ENCODE results near the gene FHDC1.
"Not testable (repeated sequence)": the region's sequence is repeated elsewhere in the genome, so short reads cannot be mapped to it uniquely, and the experiment has no call there.

FHDC1 gene

GRCh38 chr4:152935631-152936445 is at the start of gene FHDC1:
Gene FHDC1, plus strand, starts transcription at chr4:152936323. Its CDS starts 6,735 bp downstream, at chr4:152943058.
- DNase-seq (ENCODE audit: low read depth), result no peak

- no peak for DNase-seq (ENCODE audit: low read depth)
Observed at GRCh38 chr4:152887981-152888380, 48.1 kb upstream of the FHDC1 start.

- no peak for DNase-seq (ENCODE audit: low read depth)
Observed at GRCh38 chr4:152892974-152893373, 43.1 kb upstream of the FHDC1 start.

- DNase-seq (ENCODE audit: low read depth), result peak; percentile 24
Observed at GRCh38 chr4:152894673-152895072, 41.5 kb upstream of the FHDC1 start.

- no peak for DNase-seq (ENCODE audit: low read depth)
Observed at GRCh38 chr4:152896811-152897210, 39.3 kb upstream of the FHDC1 start.

DNA sequence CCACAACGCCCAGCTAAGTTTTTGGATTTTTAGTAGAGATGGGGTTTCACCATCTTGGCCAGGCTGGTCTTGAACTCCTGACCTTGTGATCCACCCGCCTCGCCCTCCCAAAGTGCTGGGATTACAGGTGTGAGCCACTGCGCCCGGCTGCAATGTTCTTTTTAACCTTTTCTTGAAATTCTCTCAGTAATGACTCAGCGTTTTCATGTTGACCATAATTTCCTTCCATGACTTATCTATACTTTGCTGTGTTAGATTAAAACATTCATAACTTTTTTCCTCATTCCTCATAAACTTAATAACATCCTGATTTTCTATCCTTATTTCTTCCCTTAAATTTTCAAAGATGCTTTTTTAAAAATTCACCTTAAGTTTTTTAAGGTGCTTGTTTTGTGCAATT is 38.0 kb upstream of the FHDC1 start:
- DNase-seq (ENCODE audit: low read depth), result not testable (repeated sequence)

GRCh38 chr4:152898606-152899005 is 37.5 kb upstream of the FHDC1 start:
- no peak for DNase-seq (ENCODE audit: low read depth)

GRCh38 chr4:152900395-152900794 is 35.7 kb upstream of the FHDC1 start:
- DNase-seq (ENCODE audit: low read depth), result no peak

DNA sequence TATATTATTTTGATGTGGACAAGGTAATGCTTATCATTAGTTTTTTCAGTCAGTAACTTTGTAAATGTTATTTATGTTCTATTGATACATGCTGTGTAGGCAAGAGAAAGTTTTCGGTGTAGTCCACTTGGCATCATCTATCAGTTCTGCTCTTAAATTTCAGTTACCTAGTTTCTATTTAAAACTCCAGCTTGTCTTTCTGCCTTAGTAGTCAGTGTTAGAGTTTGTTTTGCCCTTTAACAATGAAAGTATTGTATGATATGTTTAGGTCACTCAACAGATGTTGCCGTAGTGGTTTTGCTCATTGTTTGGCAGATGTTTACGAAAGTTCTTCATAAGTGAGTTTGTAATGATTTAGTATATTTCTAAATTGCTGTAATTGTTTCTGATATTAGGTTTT is 34.9 kb upstream of the FHDC1 start:
- DNase-seq (ENCODE audit: low read depth), result no peak

DNA sequence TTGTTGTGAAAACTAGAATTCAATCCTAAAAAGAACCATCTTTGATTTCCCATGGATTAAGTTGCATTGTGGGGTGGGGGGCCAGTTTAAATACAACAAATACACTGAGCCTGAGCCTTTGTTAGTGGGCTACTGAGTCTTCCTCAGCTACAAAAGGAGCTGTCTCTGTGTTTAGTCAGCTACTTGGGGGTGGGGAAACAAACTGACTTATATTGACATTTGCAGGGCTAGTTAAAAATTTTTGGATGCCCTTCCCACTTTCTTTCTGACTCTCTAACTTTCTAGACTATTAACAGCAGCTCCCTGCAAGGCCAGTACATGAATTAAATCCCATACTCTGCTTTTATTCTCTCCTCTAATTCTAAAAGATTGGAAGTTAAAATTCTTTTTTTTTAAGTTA is 32.5 kb upstream of the FHDC1 start:
- DNase-seq (ENCODE audit: low read depth), result no peak

DNA sequence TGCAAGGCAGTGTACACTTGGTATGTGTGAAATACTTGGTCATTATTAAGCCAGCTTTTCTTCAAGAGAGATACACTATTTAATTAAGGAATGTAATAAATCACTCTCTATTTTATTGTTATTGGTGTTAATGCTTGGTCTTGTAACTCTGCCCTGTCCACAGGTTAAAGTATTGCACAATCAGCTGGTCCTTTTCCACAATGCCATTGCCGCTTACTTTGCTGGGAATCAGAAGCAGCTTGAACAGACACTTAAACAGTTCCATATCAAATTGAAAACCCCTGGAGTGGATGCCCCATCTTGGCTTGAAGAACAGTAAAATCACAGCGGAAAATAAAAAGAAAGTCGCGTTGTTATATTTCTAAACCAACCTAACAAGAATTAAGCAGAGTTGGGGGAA is 26.2 kb upstream of the FHDC1 start:
- no peak for DNase-seq (ENCODE audit: low read depth)

DNA sequence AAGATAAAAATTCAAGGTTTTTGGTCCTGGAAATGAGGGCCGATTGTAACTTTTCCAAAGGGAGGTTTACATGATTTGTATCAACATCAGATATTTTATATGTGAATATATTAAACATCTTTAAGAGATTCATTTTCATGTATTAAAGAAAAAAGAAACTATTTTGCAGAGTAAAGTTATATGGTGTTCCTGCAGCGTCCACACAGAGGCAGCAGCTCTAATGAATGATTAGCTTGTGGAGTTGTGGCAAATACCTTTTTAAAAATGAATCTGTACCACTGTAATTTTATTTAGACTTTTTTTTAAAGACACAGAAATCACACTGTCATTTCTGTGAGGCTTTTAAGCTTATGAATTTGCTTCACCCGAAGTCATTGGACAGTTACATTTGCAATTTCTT is 25.6 kb upstream of the FHDC1 start:
- DNase-seq (ENCODE audit: low read depth), result no peak

DNA sequence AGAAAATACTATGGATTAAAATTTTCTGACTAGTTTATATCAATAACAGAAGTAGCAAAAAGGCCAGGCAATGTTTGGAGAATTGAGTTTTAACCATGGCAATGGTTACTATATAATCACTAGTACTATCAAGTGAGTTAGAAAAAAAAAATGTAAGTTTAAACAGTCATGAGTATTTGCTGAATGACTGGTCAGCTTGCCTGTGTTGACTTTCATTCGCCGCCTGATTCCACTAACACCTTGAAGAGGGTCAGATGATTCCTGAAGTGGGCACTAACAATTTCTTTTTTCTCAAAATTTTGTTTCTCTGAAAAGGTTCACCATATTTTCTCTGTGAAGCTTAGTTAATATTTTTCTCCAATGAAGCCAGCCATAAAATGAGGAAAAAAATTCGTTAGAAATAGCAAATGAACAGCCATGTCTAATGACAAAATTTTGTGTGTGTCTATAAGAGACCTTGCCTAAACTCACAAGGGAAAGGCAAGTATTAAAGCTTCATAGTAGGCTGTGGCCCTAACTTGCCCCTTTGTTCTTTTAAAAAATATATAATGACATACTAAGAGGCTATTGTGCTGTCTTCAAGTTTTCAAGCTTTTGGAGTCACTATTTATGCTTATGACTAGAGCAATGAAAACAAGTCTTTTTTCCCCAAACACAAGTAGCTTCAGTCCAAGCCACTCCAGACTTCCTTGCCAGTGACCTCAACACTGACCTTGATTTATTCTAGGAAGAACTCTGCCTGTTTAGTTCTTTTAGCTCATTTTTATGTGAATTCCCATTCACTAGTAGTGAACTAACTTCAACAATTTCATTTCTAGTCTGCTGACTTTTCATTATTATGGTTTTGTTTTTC is 18.4 kb upstream of the FHDC1 start:
- no peak for DNase-seq (ENCODE audit: low read depth)

DNA sequence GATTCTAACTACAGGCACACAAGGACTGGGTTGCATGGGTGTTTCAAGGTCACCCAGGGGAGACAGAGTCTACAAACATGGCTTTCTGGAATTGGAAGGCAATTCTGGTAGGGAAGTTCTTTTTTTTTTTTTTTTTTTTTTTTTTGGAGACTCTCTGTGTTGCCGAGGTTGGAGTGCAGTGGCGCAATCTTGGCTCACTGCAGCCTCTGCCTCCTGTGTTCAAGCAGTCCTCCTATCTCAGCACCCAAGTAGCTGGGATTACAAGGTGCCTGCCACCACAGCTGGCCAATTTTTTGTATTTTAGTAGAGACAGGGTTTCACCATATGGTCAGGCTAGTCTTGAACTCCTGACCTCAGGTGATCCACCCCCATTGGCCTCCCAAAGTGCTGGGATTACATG is 16.3 kb upstream of the FHDC1 start:
- DNase-seq (ENCODE audit: low read depth), result no peak

DNA sequence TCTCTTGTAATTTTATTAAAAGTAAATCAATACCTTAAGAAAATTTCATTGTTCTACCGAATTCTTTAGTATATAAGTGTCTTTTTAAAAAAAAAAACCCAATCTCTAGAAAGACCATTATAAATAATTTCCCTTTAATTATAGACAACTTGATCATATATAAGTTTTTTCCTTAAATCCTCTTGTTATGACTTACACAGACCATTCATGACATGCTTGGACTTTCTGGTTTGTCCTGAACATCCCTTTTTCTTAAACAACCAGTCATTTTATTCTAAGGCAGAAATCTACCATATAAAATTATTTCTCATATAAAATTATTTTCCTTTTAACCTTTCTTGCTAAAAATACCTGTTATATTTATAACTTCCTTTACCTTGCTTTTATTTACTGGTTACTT is 15.4 kb upstream of the FHDC1 start:
- no peak for DNase-seq (ENCODE audit: low read depth)

GRCh38 chr4:152921284-152921683 is 14.8 kb upstream of the FHDC1 start:
- no peak for DNase-seq (ENCODE audit: low read depth)

GRCh38 chr4:152925851-152926250 is 10.3 kb upstream of the FHDC1 start:
- no peak for DNase-seq (ENCODE audit: low read depth)

DNA sequence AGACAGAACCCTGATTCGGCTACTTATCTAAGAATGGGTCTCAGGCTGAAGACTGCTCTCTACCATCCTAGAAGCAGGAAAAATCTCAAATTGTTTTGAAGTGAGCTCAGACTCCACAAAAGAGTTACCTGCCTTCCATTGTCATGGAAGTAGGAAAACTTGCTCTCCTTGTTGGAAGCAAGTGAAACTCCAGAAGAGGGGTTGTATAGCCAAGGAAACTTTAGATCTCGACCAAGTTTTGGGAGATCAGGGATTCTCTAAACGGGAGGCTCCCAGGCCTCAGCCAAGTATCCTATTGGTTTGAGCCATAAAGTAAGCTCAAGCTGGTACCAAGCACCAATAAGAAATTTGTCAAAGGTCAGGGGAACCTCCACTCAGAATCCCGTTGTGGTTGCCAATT is 9.2 kb upstream of the FHDC1 start:
- DNase-seq (ENCODE audit: low read depth), result no peak

DNA sequence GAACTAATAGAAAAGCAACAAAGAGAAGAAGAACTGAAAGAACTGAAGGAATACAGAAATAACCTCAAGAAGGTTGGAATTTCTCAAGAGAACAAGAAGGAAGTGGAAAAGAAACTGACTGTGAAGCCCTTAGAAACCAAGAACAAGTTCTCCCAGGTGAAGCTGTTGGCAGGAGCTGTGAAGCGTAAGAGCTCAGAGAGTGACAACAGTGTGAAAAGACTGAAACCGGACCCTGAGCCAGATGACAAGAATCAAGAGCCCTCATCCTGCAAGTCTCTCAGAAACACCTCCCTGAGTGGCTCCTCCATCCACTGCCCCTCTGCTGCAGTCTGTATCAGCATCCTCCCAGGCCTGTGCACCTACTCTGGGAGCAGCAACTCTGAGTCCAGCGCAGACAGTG is 8.4 kb upstream of the FHDC1 start:
- DNase-seq (ENCODE audit: low read depth), result no peak

DNA sequence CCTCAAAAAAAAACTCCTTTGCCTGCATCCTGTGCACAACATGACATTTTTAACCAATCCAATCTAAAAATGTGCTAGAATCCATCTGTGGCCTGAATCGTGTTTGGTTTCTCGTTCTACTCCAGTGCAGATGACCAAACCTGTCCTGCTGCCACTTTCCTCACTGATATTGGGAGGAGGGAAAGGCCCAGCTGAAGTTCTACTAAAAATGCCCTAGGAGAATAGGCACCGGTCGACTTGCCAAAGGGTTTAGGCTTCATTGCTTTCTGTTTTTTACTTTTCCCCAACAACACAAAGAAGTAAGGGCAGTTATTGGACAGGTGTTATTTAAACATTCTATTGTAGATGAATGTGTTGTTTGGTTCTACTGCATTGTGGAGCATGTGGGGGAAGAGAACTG is 7.8 kb upstream of the FHDC1 start:
- DNase-seq (ENCODE audit: low read depth), result no peak

DNA sequence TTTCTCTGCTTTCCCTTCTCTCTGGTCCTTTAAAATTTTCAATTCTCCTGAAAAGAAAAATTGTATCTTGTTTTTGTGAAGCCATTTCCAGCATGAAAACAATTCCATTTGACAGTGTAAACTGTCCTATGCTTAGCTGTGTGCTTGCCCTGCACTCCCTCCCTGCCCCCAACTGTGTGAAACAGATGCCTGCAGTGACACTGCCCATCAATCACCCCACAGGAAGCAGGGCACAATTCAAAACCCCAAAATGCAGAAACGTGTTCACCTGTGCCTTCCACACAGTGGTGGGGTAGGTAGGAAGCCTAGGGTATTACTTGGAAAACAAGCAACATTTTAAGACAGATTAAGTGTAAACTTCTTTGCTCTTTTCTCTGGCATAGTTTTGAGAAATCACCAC is 6.2 kb upstream of the FHDC1 start:
- DNase-seq (ENCODE audit: low read depth), result no peak

DNA sequence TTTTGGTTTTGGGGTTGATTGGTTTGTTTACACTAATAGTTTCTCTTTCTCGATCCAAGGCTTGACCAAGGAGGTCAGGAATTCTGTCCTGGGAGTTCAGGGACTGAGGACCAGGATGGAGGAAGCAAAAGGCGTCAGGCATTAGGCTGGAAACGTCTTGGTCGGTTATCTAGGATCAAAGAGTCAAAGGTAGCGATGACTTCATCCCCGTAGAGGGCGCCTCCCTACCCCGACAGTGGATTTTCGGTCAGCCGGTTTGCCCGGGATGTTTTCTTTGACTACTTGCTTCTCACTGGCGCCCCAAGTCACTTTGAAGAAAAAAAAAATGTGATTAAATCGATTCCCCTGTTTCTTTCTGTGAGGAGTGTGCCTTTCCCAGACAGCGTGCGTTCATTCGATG is 980 bp upstream of the FHDC1 start:
- no peak for DNase-seq (ENCODE audit: low read depth)
